Kidney epithelial cell (primary cell): ENCODE data around the gene HSPBP1. TPM values are rescaled to one million over a fixed set of nuclear protein-coding genes. Genes with fewer than 3 reads are reported as not detected.

Source experiments
- DNase-seq: peaks from one replicate; pipeline ENCODE4 v3.0.0-alpha.2; 2010; ENCODE audit warnings: low read depth
- H3K27me3 ChIP-seq: 2 replicates; pipeline ENCODE4 v1.6.0; 2011; ENCODE audit warnings: low read length; ENCODE audit not compliant: control insufficient read depth, insufficient read depth
- H3K36me3 ChIP-seq: 2 replicates; pipeline ENCODE4 v1.5.1; 2011; ENCODE audit warnings: low read length; ENCODE audit not compliant: control insufficient read depth, insufficient read depth
- H3K4me3 ChIP-seq: 2 replicates; pipeline ENCODE4 v1.5.1; 2011; ENCODE audit warnings: low read depth, mild to moderate bottlenecking, control low read depth, low read length
- total RNA-seq: library from RNA; depleted of rRNA; stranded (reverse); fragments of >200 nt; gene quantifications from 2 replicates; pipeline ENCODE4 v1.2.3, GENCODE V29; 2015
- TF ChIP-seq, protein P1 (sequence below): IDR thresholded peaks from 2 replicates; pipeline ENCODE4 v1.5.1; 2011; ENCODE audit warnings: mild to moderate bottlenecking, moderate library complexity, low read length, control low read depth, inconsistent platforms; ENCODE audit not compliant: insufficient read depth, poor library complexity, severe bottlenecking

The HSPBP1 gene
- total RNA-seq, 1 donor from 2014 or later = 64.3 TPM

DNA sequence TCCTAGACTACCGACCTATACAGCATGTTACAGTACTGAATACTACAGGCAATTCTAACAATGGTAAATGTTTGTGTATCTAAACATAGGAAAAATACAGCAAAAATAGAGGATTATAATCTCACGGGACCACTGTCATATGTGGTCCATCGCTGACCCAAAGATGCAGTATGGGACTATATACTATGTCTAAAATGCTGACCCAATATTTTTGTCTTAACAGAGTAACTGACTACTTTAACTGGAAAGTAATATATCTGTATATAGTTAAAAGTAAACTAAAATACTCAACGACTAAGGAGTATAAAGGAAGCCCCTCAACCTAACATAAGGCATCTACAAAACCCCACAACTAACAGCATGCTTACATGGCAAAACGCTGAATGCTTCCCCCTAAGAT, 46.9 kb downstream of the HSPBP1 start:
- no peak overlapping the region for H3K4me3 ChIP-seq
- TF ChIP-seq, protein P1, sequence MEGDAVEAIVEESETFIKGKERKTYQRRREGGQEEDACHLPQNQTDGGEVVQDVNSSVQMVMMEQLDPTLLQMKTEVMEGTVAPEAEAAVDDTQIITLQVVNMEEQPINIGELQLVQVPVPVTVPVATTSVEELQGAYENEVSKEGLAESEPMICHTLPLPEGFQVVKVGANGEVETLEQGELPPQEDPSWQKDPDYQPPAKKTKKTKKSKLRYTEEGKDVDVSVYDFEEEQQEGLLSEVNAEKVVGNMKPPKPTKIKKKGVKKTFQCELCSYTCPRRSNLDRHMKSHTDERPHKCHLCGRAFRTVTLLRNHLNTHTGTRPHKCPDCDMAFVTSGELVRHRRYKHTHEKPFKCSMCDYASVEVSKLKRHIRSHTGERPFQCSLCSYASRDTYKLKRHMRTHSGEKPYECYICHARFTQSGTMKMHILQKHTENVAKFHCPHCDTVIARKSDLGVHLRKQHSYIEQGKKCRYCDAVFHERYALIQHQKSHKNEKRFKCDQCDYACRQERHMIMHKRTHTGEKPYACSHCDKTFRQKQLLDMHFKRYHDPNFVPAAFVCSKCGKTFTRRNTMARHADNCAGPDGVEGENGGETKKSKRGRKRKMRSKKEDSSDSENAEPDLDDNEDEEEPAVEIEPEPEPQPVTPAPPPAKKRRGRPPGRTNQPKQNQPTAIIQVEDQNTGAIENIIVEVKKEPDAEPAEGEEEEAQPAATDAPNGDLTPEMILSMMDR = no peak
- no peak for DNase-seq
- no peaks in the 10 kb centered on the region for H3K27me3 ChIP-seq
- H3K36me3 ChIP-seq = peaks cover 5% of the 10 kb centered on the region

DNA sequence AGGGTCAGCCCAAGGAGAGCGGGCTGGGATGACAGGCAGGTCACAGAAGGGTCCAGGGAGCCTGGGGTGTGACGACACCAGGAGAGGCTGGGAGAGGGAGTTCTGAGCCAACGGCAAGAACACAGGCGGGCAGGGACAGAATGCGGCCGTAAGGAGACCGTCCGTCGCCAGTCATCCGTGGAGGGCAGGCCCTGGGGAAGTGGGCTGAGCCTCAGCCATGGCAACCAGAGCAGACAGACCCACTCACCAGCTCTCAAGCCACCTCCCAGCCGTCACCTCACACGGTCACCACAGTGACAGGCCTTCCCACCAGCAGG, 47.7 kb downstream of the HSPBP1 start:
- DNase-seq = no peak
- Histone ChIP-seq H3K36me3 (peaks cover 3% of the 10 kb centered on the region), H3K4me3 (no peak overlapping the region), H3K27me3 (no peaks in the 10 kb centered on the region)
- TF ChIP-seq, protein P1 = no peak

DNA sequence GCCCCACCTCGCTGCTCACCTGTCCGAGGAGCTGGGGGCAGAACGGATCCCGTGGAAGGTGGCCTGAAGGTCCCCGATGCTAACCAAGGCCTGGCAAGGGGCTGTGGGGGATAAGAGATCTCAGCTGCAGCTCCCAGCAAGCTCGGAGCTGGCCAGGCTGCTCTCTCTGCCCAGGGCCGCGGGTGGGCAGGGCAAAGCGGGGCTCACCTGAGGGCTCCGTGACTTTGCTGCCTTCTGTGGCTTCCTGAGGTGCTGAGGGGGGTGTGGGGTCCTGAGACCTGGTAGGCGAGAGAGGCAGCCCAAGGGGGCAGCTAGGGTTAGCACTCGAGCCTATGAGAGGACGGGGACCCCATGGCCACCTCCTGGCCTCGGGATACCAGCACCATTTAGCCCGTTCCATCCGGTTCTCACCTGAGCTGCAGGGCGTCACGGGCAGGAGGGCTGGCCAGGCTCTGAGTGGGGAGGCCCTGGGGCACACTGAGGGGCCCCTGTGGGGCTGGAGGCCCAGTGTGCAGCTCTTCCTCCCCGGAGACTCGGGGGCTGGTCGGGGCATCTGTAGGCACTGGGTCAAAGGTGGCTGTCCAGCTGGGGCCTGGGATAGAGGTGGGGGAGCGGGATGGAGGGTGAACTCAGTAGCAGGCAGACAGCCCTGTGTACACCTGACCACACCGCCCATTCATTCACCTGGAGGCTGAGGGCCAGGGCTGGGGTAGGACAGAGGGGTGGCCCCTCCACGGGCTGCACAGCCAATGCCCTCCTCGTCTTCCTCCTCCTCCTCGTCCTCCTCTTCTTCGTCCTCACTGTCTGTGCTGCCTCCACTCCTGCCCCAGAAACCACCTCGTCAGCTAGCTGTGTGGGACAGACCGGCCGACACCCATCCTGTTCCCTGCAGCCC, 48.3 kb downstream of the HSPBP1 start:
- TF ChIP-seq, protein P1 = no peak
- DNase-seq = no peak
- H3K36me3 ChIP-seq = no peaks in the 10 kb centered on the region
- H3K27me3 ChIP-seq = no peaks in the 10 kb centered on the region
- H3K4me3 ChIP-seq = no peak overlapping the region

DNA sequence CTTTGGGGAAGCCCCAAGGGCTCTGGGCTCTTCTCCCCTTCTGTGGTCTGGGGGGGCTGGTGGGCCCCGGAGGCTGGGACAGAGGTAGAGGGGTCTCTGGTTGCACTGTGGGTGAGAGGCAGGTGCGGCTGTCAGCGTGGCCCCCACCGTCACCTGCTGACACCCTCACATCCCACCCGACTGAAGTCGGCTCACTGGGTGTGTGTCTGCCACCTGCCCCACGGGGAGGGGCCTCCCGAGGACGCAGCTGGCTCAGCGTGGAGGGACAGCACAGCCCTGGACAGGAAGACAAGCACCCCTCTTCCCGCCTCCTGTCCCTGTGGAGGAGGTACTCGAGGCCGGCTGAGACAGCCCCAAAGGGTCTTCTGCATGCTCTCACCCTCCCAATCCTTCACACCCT, 49.1 kb downstream of the HSPBP1 start:
- Histone ChIP-seq H3K36me3 (no peaks in the 10 kb centered on the region), H3K27me3 (no peaks in the 10 kb centered on the region), H3K4me3 (no peak overlapping the region)
- no peak for DNase-seq
- TF ChIP-seq, protein P1 = no peak

DNA sequence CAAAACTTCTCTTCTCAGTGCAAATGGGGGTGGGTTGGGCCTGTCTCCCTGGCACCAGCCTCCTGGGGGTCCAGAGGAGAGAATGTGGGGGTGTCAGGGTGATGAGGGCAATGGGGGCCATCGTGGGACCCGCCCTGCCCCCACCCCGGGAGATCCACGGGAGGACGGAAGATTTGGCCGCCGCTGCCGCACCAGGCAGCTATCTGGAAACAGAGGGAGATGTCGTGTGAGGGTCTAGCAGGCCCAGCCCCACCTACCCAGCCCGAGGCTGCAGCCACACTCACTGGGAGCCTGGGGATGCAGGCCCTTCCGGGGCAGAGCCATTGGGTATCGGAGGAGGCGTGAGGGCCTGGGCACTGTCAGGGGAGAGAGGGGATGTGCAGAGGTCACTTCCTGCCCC, 49.6 kb downstream of the HSPBP1 start:
- no peaks in the 10 kb centered on the region for H3K27me3 ChIP-seq
- no peak overlapping the region for H3K4me3 ChIP-seq
- TF ChIP-seq, protein P1 = no peak
- H3K36me3 ChIP-seq = no peaks in the 10 kb centered on the region
- DNase-seq = no peak

DNA sequence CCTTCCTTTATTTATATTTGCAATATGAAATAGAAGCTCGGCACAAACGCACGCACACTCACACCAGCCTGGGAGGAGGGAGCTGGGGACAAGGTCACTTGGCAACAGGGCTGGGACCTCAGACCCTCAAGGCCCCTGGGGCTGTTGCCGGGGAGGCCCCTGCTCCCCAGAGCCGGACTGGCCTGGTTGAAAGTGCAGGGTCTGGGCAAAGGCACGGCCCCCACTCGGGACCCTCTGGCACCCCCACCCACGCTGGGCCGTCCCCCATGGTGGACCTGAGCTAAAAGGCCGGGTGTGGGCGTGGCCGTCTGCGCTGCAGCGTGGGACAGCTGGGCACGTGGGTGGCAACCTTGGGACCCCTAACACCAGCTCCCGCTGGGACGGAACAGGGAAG, 50.1 kb downstream of the HSPBP1 start:
- TF ChIP-seq, protein P1 = no peak
- no peaks in the 10 kb centered on the region for H3K27me3 ChIP-seq
- H3K36me3 ChIP-seq = no peaks in the 10 kb centered on the region
- H3K4me3 ChIP-seq = no peak overlapping the region
- no peak for DNase-seq
